Omental fat pad (tissue), 4 donors: ENCODE data around the gene DYNLT1. TPM values are rescaled to one million over a fixed set of nuclear protein-coding genes. Genes with fewer than 3 reads are reported as not detected.
"Not testable (repeated sequence)": the region's sequence is repeated elsewhere in the genome, so short reads cannot be mapped to it uniquely, and the experiment has no call there.

ENCODE experiments used
- ATAC-seq: fragments of 150-250 bp; one replicate; pipeline ENCODE4 v1.9.1; 2016; ENCODE audit warnings: mild to moderate bottlenecking, moderate library complexity; ENCODE audit not compliant: low FRiP score
- DNase-seq: peaks from one replicate; pipeline ENCODE4 v3.0.0-alpha.2; 2019; ENCODE audit warnings: low spot score
- CTCF ChIP-seq, 3 donors: fragments of 450-650 bp; IDR thresholded peaks; one replicate each; pipeline ENCODE4 v1.5.1; 2016 to 2017; ENCODE audit warnings: antibody characterized with exemption in 3 of 3, mild to moderate bottlenecking in 3 of 3, moderate library complexity in 2 of 3
- total RNA-seq, 4 donors: library from RNA; depleted of rRNA; stranded (reverse); fragments of >200 nt; gene quantifications; one replicate each; pipeline ENCODE4 v1.1.0, GENCODE V29; 2016

Gene DYNLT1
- total RNA-seq, 4 donors from 2014 or later, result 43.8 to 70.4 (median 60.7) TPM

GRCh38 chr6:158608221-158608620 lies 36.3 kb downstream of the DYNLT1 start:
- DNase-seq (no peak), ATAC-seq (no peak)
- no peak for TF ChIP-seq CTCF (IDR thresholded peaks at IDR 0.05)

DNA sequence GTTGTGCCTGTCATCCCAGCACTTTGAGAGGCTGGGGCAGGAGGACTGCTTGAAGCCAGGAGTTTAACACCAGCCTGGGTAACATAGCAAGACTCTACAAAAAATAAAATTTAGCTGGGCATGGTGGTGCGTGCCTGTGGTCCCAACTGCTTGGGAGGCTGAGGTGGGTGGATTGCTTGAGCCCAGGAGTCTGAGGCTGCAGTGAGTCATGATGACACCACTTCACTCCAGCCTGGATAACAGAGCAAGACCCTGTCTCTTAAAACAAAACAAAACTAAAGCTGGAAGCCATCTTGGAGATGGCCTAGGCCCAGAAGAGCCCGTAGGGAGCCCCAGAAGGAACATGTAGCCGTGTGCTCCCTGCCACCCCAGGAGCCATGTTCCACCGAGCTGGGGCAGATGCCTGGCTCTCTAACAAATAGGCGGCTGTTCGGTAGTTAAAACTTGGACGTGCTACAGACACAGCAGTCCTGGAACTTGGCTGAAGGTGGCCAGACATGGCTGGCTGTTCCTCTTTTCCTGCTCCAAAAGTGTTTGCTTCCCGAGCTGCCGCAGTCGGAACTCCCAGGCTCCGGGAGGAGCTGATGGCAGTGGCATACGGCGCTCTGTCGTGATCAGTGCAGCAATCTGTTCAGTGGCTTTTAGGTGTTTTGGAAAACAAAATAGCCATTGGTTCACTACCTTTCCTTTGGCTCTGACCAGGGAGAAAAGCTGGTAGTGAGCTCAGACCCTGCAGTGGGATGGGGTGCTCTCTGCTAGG lies 37.0 kb downstream of the DYNLT1 start:
- DNase-seq (no peak), ATAC-seq (no peak)
- no peak for TF ChIP-seq CTCF (IDR thresholded peaks at IDR 0.05)

DNA sequence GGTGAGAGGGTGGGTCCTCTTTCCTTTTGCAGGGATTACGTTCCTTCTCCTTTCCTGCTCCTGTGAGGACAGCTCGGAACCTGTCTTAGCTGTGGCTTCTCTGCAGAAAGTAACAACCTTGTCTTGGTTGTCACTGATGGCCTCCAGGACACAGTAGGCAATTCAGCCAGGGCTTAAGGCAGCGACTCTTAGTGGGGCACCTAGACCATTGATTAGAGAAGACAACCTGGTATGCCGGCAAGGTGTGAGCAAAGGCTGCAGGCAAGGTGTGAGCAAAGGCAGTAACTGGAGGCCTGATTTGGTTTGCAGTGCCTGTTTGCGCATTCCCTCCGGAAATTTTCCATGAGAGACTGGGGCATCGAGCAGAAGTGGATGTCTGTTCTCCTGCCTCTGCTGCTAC lies 37.6 kb downstream of the DYNLT1 start:
- DNase-seq, result no peak
- TF ChIP-seq CTCF (IDR thresholded peaks at IDR 0.05), result no peak
- ATAC-seq, result no peak

- not testable (repeated sequence) for ATAC-seq, DNase-seq
Measured at GRCh38 chr6:158606011-158606410, 38.5 kb downstream of the DYNLT1 start.

DNA sequence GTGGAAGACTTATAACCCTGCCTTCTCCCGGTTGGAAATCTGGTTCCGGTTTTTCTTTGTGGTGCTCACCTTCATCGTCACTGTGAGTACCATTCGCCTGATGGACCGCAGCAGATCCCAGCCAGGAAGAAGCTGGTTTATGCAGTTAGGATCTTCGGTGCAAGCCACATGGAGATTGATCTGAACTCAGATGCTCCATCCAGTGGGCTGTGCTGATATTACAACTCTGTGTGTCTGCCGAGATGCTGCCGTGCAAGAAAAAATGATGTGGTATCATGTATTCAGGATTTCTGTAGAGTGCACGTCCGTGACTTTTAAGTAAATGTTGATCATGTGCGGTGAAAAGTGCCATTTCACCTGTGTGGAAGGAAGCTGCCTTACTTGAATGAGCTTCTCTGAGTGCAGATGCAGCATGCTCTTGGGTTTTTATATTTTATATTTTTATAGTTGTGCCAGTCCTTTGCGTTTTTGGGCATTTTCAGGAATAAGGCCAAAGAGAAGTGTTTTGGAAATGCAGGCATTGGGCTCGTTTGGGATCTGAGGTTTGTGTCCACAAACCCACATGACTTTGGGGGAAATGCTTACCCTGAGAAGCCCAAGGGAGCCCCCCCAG lies 39.2 kb downstream of the DYNLT1 start:
- peak; percentile 67 for ATAC-seq
- no peak for TF ChIP-seq CTCF (IDR thresholded peaks at IDR 0.05)
- peak; percentile 46 for DNase-seq

DNA sequence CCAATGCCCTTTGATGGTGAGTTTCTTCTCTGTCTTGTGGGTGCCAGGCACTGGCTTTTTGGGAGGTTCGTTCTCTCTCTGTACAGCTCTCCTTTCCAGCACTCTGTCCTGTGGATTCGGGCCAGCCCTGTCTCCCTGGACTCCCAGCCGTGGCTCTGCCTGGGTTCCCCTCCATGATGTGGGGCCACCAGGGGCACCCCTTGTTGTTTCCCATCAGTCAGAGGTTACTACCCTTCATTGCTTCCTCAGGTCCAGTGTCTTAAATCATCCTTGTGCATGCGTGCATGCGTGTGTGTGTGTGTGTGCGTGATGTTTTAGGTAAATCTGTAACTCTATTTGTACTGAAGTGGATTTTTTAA lies 40.5 kb downstream of the DYNLT1 start:
- DNase-seq (no peak), ATAC-seq (no peak)
- no peak for TF ChIP-seq CTCF (IDR thresholded peaks at IDR 0.05)

DNA sequence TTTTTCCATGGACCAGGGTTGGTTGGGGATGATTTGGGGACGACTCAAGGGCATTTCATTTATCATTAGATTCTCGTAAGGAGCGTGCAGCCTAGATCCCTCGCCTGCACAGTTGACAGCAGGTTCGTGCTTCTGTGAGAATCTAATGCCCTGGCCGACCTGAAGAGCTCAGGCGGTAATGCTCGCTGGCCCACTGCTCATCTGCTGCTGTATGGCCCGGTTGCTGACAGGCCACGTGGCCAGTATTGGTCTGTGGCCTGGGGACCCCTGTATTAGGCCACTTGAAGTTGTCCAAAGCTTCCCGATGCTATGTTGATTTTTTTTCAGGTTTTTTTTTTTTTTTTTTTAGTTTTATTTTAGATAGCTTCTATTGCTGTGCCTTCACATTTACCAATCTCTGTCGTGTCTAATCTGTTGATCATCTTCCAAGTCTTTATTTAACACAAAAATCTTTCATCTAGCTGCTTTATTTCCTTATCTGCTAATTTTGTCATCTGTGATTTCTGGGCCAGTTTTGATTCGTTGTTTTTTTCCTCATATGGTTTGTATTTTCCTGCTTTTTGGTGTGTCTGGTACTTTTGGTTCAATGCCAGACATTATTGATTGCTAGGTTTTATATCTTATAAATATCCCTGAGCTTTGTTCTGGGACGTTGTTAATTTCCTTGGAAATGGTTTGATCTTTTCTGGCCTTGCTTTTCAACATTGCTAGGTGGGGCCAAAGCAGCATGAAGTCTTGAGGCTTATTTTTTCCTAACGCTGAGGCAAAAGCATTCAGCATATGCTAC lies 41.1 kb downstream of the DYNLT1 start:
- ATAC-seq, result no peak
- no peak for DNase-seq
- no peak for TF ChIP-seq CTCF (IDR thresholded peaks at IDR 0.05)
